ENCODE data around the gene CHRNA5. TPM values are rescaled to one million over a fixed set of nuclear protein-coding genes. Genes with fewer than 3 reads are reported as not detected.
A peak's percentile ranks its signal among the peaks of the same experiment; 100 is the strongest.

The CHRNA5 gene
- total and polyA plus RNA-seq, 2 experiments from 2014 or later = 0.24 to 1.3 TPM

DNA sequence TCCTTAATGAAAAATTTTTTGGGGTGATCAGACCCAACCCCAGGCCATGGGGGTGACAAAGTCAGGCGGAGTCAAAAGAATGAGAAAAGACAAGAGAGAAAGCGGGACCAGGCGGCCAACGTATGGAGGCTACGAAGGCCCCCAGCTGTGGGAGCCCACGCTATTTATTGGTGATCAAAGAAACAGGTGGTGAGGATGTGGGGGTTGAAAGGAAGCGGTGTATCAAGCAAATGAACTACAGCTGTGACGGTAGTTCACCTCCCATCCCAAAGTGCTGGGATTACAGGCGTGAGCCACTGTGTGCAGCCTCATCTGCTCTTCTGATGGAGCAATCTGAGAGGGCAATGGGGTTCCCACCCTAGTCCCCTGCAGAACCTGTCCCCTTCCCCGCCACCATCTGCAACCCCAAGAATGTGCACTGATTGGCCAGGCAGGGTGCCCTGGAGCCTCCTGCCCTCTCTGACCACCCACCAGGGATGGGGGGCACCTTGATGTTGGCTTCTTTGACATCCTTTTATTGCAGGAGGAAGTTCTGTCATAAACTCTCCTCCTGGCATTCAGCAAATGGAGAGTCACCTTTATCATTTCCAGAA is 56.6 kb downstream of the CHRNA5 start:
- H3K9ac ChIP-seq = no peak overlapping the region
- no peaks in the 10 kb centered on the region for H3K9me2 ChIP-seq (ENCODE audit: insufficient read depth)
- H3K4me1 ChIP-seq (ENCODE audit: insufficient read depth) = peaks cover 6% of the 10 kb centered on the region; the same call in 1 of the 2 replicates
- peaks cover 6% of the 10 kb centered on the region for H3F3A ChIP-seq (ENCODE audit: insufficient read depth)
- H3K79me2 ChIP-seq (ENCODE audit: insufficient read depth) = no peaks in the 10 kb centered on the region
- no peak overlapping the region for H3K4me2 ChIP-seq (ENCODE audit: unreplicated experiment)
- H3K4me3 ChIP-seq = no peak overlapping the region
- peaks cover 75% of the 10 kb centered on the region for H3K27me3 ChIP-seq (replicated peaks; ENCODE audit: insufficient read depth)
- DNase-seq = no peak
- no peaks in the 10 kb centered on the region for H3K9me3 ChIP-seq (ENCODE audit: low read depth)
- in situ Hi-C loops (cut with MboI) = no loop called here
- no peak overlapping the region for H3K27ac ChIP-seq
- 66 to 67% methylated on average over 10 of the region's 10 CpGs for WGBS, 2 experiments (ENCODE audit: low coverage in 1 of 2, low lambda C conversion rate in 2 of 2, missing lambda C conversion rate in 2 of 2)
- TF ChIP-seq EZH2 (IDR thresholded peaks at IDR 0.05; ENCODE audit: insufficient read depth, poor library complexity, severe bottlenecking) (peak; percentile 10), EZH2phosphoT487 (IDR thresholded peaks at IDR 0.05; ENCODE audit: insufficient read depth, low read depth) (no peak)
- no peaks in the 10 kb centered on the region for H3K36me3 ChIP-seq (ENCODE audit: low read depth)
- H4K20me1 ChIP-seq (ENCODE audit: insufficient read depth) = no peaks in the 10 kb centered on the region
- H2AFZ ChIP-seq = no peak overlapping the region

DNA sequence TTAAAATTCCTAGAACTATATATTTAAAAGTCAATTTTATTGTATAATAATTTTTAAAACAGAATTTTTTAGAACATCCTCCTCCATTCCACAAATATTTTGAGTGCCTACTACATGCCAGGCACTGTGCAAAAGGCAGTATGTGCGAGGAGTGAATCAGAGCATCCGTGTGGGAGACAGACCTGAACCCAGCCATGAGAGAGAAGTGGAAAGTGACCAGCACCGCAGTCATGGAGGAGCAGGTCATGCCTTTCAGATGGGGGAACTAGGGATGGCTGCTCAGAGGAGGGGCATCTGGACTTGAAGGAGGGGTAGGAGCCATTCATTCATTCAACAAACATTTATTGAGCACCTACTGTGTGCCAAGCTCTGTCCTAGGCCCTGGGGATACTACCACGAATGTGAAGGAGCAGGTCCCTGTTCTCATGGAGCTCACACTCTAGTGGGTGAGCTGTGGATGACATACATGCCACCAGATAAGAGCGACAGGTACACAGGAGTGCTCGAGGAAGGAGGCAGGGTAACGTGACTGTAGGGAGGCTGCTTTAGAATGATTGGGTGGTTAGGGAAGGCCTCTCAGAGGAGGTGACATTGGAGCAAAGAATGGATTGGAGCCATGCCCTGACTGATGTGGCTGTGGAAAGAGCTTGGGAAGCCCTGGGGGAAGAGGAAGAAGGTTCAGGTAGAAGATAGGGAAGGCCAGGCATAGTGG is 58.6 kb downstream of the CHRNA5 start:
- DNase-seq = no peak
- Histone ChIP-seq H3K4me3 (no peak overlapping the region), H2AFZ (no peak overlapping the region), H3F3A (ENCODE audit: insufficient read depth) (peaks cover 1% of the 10 kb centered on the region), H3K36me3 (ENCODE audit: low read depth) (no peaks in the 10 kb centered on the region), H3K9me2 (ENCODE audit: insufficient read depth) (no peaks in the 10 kb centered on the region), H3K9ac (no peak overlapping the region), H3K79me2 (ENCODE audit: insufficient read depth) (no peaks in the 10 kb centered on the region), H3K4me2 (ENCODE audit: unreplicated experiment) (no peak overlapping the region), H4K20me1 (ENCODE audit: insufficient read depth) (no peaks in the 10 kb centered on the region), H3K27ac (no peak overlapping the region), H3K4me1 (ENCODE audit: insufficient read depth) (peaks cover under 1% of the 10 kb centered on the region; the same call in 1 of the 2 replicates), H3K9me3 (ENCODE audit: low read depth) (no peaks in the 10 kb centered on the region), H3K27me3 (replicated peaks; ENCODE audit: insufficient read depth) (peaks cover 92% of the 10 kb centered on the region)
- WGBS, 2 experiments (ENCODE audit: low coverage in 1 of 2, low lambda C conversion rate in 2 of 2, missing lambda C conversion rate in 2 of 2) = 74% methylated on average over 7 of the region's 7 CpGs
- TF ChIP-seq EZH2 (IDR thresholded peaks at IDR 0.05; ENCODE audit: insufficient read depth, poor library complexity, severe bottlenecking) = no peak
- no peak for TF ChIP-seq EZH2phosphoT487 (IDR thresholded peaks at IDR 0.05; ENCODE audit: insufficient read depth, low read depth)
- in situ Hi-C loops (cut with MboI) = no loop called here

DNA sequence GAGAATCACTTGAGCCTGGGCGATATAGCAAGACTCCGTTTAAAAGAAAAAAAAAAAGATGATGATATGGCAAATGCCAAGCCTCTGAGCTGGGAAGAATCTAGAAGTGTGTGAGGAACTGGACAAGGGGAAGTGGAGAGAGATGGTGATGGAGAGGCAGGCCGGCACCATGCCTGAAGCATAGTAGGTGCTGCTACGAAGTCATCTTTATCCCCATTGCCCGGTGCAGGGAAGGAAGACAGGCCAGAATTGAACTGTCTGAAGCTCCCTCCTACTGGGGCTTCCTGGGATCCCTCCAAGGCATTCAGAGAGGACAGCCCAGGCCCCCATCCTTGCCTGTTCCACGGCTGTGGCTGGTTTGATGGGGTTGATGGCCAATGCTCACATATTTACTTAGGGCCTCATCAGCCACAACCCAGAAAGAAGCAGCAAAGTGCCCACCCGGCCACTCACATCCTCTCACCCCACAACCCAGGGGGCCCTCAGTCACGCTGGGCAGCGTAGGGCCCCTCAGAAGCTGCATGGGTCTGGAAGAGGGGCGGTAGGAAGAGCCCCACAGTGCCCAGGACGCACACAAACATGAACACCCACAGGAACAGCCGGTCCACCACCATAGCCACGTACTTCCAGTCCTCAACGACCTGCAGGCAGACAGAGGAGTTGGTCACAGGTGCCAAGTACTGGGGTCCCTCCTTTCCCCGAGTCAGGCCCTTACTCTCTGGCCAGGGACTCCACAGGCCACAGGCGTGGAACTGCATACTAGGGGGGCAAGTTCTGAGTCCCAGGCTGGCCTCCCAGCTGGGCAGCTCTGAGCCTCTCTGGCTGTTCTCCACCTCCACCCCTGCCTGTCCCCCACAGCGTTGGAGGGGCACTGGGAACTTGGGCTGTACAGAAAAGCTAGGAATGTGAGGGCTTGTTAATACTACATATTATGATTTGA is 59.6 kb downstream of the CHRNA5 start:
- 53 to 56% methylated on average over 17 of the region's 17 CpGs for WGBS, 2 experiments (ENCODE audit: low coverage in 1 of 2, low lambda C conversion rate in 2 of 2, missing lambda C conversion rate in 2 of 2)
- H3K4me3 ChIP-seq = no peak overlapping the region
- H3K36me3 ChIP-seq (ENCODE audit: low read depth) = no peaks in the 10 kb centered on the region
- H3K79me2 ChIP-seq (ENCODE audit: insufficient read depth) = no peaks in the 10 kb centered on the region
- in situ Hi-C loops (cut with MboI) = no loop called here
- no peak overlapping the region for H3K27ac ChIP-seq
- H3K9me3 ChIP-seq (ENCODE audit: low read depth) = no peaks in the 10 kb centered on the region
- TF ChIP-seq EZH2 (IDR thresholded peaks at IDR 0.05; ENCODE audit: insufficient read depth, poor library complexity, severe bottlenecking) (no peak), EZH2phosphoT487 (IDR thresholded peaks at IDR 0.05; ENCODE audit: insufficient read depth, low read depth) (no peak)
- no peaks in the 10 kb centered on the region for H4K20me1 ChIP-seq (ENCODE audit: insufficient read depth)
- H3K9ac ChIP-seq = no peak overlapping the region
- no peaks in the 10 kb centered on the region for H3K9me2 ChIP-seq (ENCODE audit: insufficient read depth)
- H3K4me1 ChIP-seq (ENCODE audit: insufficient read depth) = no peaks in the 10 kb centered on the region
- no peak for DNase-seq
- peaks cover 82% of the 10 kb centered on the region for H3K27me3 ChIP-seq (replicated peaks; ENCODE audit: insufficient read depth)
- H3F3A ChIP-seq (ENCODE audit: insufficient read depth) = no peaks in the 10 kb centered on the region
- no peak overlapping the region for H3K4me2 ChIP-seq (ENCODE audit: unreplicated experiment)
- H2AFZ ChIP-seq = no peak overlapping the region

DNA sequence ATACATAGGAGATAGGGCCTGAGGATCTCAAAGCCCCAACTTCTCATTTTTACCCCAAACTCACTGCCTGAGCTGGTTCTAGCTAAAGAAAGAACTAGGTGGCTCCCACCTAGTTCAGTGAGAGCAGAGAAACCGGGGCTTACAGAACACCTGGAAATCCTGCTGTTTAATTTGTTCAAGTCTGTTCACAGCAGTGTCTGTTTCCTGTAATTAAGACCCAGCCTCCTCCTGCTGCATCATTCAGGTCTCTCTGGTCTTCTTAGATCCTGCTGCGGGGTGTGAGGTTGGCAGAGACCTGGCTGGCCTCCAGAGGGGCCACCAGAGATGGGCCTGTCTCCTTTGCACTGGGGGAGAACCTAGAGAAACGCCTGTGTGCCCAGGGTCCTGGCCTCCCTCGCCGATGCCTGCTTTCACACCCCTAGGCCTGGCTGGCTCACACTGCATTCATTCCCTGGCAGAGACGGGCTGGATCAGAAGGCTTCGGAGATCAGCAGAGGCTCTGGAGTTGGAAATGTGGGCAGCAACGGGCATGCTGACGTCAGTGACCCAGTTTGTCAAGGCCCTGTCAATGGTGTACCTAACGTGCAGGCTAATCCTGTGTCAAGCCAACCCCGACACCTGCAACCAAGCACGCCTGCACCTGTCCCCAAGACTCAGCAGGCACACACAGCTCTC is 60.4 kb downstream of the CHRNA5 start:
- Histone ChIP-seq H3K79me2 (ENCODE audit: insufficient read depth) (no peaks in the 10 kb centered on the region), H3K9me3 (ENCODE audit: low read depth) (no peaks in the 10 kb centered on the region), H3K36me3 (ENCODE audit: low read depth) (no peaks in the 10 kb centered on the region), H3K4me3 (no peak overlapping the region), H3K27me3 (replicated peaks; ENCODE audit: insufficient read depth) (peaks cover 75% of the 10 kb centered on the region), H3K9me2 (ENCODE audit: insufficient read depth) (no peaks in the 10 kb centered on the region), H3K4me2 (ENCODE audit: unreplicated experiment) (no peak overlapping the region), H2AFZ (no peak overlapping the region), H3F3A (ENCODE audit: insufficient read depth) (no peaks in the 10 kb centered on the region), H3K27ac (no peak overlapping the region), H4K20me1 (ENCODE audit: insufficient read depth) (no peaks in the 10 kb centered on the region), H3K9ac (no peak overlapping the region), H3K4me1 (ENCODE audit: insufficient read depth) (no peaks in the 10 kb centered on the region)
- no peak for DNase-seq
- TF ChIP-seq EZH2phosphoT487 (IDR thresholded peaks at IDR 0.05; ENCODE audit: insufficient read depth, low read depth) = no peak
- TF ChIP-seq EZH2 (IDR thresholded peaks at IDR 0.05; ENCODE audit: insufficient read depth, poor library complexity, severe bottlenecking) = no peak
- WGBS, 2 experiments (ENCODE audit: low coverage in 1 of 2, low lambda C conversion rate in 2 of 2, missing lambda C conversion rate in 2 of 2) = 38 to 45% methylated on average over 12 of the region's 12 CpGs
- in situ Hi-C loops (cut with MboI) = no loop called here
